NCI-H2171 (cell line): ENCODE measurements around the gene MLXIP.
"Not testable (repeated sequence)": the region's sequence is repeated elsewhere in the genome, so short reads cannot be mapped to it uniquely, and the experiment has no call there.

Source experiments
- DNase-seq: peaks from one replicate; lab custom pipeline; 2025; lab: John Stamatoyannopoulos, UW

Gene MLXIP, protein sequence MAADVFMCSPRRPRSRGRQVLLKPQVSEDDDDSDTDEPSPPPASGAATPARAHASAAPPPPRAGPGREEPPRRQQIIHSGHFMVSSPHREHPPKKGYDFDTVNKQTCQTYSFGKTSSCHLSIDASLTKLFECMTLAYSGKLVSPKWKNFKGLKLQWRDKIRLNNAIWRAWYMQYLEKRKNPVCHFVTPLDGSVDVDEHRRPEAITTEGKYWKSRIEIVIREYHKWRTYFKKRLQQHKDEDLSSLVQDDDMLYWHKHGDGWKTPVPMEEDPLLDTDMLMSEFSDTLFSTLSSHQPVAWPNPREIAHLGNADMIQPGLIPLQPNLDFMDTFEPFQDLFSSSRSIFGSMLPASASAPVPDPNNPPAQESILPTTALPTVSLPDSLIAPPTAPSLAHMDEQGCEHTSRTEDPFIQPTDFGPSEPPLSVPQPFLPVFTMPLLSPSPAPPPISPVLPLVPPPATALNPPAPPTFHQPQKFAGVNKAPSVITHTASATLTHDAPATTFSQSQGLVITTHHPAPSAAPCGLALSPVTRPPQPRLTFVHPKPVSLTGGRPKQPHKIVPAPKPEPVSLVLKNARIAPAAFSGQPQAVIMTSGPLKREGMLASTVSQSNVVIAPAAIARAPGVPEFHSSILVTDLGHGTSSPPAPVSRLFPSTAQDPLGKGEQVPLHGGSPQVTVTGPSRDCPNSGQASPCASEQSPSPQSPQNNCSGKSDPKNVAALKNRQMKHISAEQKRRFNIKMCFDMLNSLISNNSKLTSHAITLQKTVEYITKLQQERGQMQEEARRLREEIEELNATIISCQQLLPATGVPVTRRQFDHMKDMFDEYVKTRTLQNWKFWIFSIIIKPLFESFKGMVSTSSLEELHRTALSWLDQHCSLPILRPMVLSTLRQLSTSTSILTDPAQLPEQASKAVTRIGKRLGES

GRCh38 chr12:122078141-122079032, at the start of gene MLXIP:
TSS of gene MLXIP (plus strand) at chr12:122078756. CDS start at chr12:122078854, 98 bp downstream.
- DNase-seq: peak; percentile 97

DNA sequence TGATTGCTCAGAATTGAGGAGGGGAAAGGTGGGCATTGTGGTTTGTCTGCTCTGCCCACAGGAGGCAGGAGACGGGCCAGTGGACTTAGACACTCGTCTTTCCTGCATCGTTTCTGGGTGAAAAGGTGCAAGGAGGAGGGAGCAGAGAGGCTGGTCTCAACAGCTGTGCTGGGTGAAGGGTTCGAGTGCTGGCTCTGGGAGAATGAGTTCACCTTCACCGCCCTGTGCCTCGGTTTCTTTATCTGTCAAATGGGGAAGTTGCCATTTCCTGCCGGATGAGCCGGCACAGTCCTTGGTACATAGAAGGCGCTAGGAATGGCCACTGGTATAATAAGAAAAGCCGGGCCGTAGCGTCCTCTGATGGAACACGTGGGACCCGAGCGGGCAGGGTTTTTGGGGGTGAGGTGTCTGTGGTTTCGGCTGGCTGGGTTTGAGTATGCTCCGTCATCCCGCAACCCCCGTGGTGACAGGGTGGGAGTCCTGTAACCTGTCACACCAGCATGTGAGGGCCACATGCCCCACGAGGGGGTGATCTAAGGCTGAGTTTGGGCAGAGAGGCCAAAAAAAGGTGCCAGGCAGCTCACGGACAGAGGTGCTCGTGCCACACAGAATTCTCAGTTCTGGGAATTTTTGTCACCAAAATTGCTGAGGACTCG, 49.5 kb upstream of the MLXIP start:
- no peak for DNase-seq

- no peak for DNase-seq
Observed at GRCh38 chr12:122029620-122030423, 48.7 kb upstream of the MLXIP start.

DNA sequence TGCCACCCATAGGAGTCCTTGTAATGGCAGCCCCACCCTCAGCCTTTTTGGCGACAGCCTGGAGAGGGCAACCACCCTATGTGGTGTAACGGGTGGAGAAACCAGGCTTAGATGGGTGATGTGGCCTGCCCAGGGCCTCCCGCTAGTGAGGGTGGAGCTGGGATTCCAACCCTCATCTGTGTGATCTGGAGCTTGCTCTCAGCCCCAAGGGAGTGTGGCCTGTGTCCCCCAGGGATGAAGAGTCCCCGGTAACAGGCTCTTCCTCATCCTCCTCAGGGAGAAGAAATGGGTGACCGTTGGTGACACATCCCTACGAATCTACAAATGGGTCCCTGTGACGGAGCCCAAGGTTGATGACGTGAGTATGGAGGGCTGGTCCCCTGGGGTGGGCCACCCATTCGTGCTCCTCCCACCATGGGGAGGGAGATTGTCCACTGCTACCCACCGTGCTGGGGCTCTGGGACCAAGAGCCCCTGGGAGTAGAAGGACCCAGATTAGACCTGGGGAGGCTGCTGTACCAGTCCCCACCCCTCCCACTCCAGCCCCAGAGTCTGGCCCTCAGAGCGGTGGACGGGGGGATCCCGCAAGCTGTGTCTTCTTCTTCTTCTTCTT, 48.0 kb upstream of the MLXIP start:
- DNase-seq: no peak

DNA sequence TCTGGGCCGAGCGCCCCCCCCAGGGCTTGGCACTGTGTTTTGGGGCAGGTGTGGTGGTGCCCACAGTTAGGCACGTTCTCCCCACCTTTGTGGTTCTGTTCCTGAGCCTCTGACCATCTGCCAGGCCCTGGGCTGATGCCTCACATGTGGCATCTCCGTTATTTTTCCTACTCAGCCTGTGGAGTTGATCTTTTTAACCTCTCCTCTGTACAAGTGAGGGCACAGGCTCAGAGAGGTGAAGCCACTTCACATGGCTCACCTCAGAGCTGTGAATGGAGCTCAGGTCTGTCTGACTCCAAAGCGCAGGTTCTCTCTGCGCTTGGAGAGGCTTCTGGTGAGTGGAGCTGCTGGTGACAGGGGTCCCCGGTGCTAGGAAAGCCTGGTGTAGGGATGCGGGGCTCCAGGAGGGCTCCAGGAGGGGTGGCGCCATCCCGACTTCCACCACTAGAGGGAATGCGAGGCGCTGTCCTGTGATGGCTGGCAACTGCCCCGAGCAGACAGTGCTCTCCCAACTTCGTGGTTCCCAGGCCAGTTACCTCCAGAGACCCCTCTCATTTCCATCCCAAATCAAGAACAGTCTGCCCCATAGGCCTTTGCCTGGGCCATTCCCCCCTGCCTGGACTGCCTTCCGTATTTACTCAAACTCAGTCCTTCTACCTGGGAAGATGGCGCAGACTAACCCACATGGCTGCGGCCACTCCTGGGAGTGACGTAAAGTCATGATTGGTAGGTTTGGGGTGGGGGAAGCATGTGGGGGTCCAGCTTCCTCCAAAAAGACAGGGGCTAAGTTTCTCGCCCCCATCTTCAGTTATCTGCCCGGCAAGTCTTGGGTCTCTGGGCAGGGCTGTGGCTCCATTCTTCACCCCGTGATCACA, 47.0 kb upstream of the MLXIP start:
- no peak for DNase-seq

GRCh38 chr12:122032580-122032979, 46.0 kb upstream of the MLXIP start:
- DNase-seq: no peak

GRCh38 chr12:122035292-122035691, 43.3 kb upstream of the MLXIP start:
- no peak for DNase-seq

DNA sequence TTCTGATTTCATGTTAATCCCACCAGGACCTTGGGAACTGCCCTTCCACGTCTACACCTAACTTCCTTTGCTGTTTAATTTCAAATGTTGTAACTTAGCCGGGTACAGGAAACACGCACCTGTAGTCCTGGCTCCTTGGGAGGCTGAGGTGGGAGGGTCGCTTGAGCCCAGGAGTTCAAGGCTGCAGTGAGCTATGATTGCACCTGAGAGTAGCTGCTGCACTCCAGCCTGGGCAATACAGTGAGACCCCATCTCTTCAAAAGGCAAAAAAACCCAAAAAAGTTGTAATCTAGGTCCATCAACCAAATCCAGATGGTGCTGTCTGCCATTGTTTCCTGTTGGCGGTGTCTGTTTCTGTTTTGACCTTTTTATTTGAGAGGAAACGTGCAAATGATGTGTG, 42.4 kb upstream of the MLXIP start:
- no peak for DNase-seq

DNA sequence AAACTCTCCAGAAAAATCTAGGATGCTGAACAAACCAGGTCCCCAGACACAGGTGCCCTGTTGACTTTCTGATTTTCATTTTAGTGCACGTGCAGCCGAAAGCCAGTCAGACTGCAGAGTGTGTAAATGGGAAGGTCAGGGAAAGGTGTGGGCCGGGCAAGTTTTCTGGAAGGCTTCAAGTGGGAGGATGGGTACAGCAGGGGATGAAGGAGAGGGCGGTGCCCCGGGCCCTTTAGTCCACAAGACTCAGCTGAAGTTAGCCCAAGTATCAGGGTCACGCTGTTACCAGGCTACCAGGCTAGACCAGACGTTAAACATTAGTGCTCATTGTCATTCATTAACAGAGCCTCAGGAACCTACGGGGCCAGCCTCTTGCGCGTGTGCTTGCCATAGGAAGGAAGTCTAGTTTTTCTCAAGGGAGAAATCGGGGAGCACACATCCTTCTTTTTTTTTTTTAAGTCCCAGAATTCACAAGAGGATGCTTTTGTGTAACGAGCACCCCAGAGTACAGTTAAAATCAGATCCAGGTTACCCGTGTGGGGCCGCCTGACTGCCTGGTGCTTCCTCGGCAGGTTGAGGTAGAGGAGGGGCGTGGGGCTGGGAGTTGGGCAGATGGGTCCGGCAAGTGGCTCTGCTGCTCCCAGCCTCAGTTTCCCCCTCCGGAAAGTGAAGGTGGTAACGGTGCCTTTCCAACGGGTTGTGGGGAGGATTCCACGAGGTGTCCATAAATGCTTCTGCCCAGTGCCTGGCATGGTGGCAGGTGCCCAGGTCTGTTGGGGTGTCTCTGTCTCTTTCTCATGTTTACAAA, 37.8 kb upstream of the MLXIP start:
- no peak for DNase-seq

DNA sequence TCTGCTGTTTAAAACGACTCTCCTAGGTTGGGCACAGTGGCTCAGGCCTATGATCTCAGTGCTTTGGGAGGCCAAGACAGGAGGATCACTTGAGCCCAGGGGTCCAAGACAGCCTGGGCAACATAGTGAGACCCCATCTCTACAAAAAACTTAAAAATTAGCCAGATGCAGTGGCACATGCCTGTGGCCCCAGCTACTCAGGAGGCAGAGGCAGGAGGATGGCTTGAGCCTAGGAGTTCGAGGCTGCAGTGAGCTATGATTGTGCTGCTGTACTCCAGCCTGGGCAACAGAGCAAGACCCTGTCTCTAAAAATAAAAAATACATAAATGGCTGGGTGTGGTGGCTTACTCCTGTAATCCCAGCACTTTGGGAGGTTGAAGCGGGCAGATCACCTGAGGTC, 37.1 kb upstream of the MLXIP start:
- DNase-seq: not testable (repeated sequence)

- DNase-seq: no peak
Observed at GRCh38 chr12:122042910-122043309, 35.6 kb upstream of the MLXIP start.

- DNase-seq: no peak
Observed at GRCh38 chr12:122043476-122043875, 35.1 kb upstream of the MLXIP start.

GRCh38 chr12:122045262-122045661, 33.3 kb upstream of the MLXIP start:
- no peak for DNase-seq

DNA sequence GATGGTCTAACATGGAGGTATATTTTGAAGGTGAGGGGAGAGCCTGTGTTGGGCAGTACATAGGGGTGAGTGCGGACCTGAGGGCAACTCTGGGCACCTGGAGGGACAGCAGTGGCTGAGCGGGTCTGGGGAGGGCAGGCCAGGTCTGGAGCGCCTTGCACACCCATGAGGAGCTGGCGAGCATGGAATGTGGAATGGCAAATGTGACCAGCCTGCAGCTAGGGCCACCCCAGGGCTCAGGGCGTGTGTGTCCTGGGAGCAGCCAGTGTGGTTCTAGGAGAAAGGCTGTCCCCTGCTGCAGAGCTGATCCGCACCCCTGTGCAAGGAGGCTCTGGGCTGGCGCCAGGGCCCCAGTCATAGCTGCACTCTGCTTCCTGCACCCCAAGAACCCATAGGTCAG, 32.4 kb upstream of the MLXIP start:
- no peak for DNase-seq

DNA sequence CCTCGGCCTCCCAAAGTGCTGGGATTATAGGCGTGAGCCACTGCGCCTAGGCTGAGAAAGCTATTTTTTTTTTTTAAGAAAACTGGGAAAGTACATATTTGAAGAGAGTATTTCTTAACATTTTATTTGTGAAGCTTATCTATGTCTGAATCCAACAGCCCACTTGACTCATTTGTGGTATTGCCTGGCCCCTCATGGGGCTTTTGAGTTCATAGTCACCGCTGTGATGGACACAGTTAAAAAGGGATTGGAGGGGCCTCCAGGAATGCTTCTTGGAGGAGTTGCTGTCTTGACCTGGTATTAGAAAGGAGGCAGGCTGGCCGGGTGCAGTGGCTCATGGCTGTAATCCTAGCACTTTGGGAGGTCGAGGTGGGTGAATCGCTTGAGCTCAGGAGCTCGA, 30.4 kb upstream of the MLXIP start:
- no peak for DNase-seq

- DNase-seq: no peak
Observed at GRCh38 chr12:122049827-122050226, 28.7 kb upstream of the MLXIP start.

- no peak for DNase-seq
Observed at GRCh38 chr12:122050706-122051105, 27.9 kb upstream of the MLXIP start.

DNA sequence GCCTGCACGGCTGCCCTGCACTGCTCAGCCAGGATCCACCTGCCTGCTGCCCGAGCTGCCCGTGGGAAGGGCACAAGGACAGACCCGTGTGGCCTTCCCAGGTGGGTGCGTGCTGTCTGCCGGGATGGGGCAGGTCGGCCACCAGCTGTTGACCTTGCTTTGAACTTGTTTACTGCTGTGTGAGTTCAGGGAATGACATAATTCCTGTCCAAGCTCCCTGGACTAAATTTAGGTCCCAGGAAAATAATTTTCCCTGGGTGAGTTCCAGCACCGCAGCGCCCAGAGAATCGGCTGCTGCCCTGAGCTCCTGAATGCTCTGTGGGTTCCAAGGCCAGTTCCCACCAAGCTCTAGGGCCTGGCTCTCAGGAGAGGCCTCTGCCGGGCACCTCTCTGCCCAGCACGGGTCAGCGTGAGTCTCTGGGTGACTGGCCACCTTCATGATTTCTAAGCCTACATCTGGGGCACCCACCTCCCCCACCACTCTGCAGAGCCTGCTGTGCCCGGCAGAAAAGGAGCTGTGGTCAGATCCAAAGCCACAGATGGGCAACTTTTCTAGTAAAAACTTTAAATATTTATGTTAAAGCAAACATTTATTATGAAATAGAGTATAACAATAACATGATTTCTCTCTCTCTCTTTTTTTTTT, 27.2 kb upstream of the MLXIP start:
- DNase-seq: no peak
